C4-2B (cell line): ENCODE data around the gene PNPLA7.

Source experiments
- H3K27ac ChIP-seq: fragments of 450-650 bp; 2 replicates; pipeline ENCODE4 v1.5.1; 2017
- CTCF ChIP-seq: fragments of 450-650 bp; conservative IDR thresholded peaks from 2 replicates; pipeline ENCODE4 v1.5.1; 2017; ENCODE audit warnings: mild to moderate bottlenecking
- ZFX ChIP-seq: fragments of 450-650 bp; IDR thresholded peaks from 2 replicates; pipeline ENCODE4 v1.6.1; 2017

PNPLA7 gene

GRCh38 chr9:137580954-137581322 lies 30.7 kb upstream of the PNPLA7 start:
- TF ChIP-seq CTCF: no peak
- no peak overlapping the region for H3K27ac ChIP-seq

DNA sequence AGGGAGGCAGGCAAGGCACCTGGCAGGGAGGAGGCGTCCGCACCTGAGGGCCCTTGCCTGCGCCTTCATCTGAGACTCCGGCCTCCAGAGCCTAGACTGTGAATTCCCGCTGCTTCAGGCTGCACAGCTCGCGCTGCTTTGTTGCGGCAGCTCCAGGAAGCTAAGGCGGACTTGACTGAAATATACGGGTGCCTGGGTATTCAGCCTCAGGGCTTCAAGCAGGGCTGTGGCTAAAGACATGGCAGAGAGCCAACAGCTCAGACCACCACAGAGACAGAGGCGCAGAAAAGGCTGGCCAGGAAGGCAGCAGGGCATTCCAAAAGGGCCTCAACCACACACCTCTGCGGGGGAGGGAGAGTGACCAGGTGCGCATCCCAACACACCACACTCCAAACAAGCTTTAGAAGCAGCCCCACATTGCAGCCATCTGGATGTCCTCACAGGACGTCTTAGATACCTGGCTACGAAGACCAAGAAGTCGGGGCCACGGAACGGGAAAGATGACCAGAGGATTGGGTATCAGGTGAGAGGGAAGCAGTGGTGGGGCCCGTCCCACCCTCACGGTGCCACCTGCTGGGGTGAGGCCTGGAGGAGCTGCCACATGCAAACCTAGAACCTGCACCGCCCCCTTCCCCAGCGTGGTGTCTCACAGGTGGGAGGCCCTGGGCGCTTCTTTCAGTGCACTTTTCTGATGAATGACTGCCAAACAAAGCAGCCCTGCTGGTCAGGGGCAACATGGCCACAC lies 30.2 kb upstream of the PNPLA7 start:
- TF ChIP-seq ZFX (no peak), CTCF (no peak)
- H3K27ac ChIP-seq: no peak overlapping the region

GRCh38 chr9:137579259-137579604 lies 29.0 kb upstream of the PNPLA7 start:
- peak overlapping the region; percentile 87 for H3K27ac ChIP-seq
- TF ChIP-seq CTCF (peak; percentile 33; the same call in 1 of the 2 replicates), ZFX (no peak)

DNA sequence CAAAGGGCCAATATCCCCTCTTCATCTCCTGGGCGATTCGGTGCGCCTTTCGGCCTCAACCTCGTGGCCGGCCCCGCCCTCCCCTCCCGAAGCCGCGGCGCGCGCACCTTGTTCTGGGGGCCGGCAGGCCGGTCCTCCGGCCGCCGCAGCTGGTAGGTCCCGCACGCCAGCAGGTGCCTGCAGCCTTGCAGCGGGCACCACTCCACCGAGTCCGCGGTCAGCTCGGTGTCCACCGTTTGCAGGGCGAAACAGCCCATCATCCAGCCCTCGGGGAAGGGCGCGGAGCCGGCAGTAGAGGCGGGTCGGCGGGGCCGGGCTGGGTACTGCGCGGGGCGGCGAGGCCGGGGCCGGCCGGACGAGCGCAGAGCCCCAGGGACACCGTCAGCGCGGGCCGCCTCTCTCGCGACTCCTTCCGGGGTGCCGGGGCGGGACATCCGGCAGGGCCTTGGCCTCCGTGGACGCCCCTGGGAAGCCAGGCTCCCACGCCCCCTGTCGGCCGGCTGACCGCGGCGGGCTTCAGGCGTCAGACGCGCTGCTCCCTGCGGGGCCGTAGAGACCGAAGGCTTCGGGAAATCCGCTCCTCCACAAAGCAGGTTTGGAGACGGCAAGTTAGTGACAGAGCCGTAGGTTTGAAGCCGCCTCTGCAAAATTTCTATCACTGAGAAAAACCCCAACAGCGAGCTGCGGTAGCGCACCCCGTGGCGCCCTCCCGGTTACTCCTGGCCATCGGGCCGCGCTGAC lies 28.5 kb upstream of the PNPLA7 start, which contains the start of gene DPH7:
Gene DPH7 (minus strand): TSS at position 408 of the 741 bp plus-strand sequence. CDS start 148 bp downstream, at position 260.
- peak within 1 kb of the TSS; percentile 87 for H3K27ac ChIP-seq

GRCh38 chr9:137575716-137576411 lies 25.7 kb upstream of the PNPLA7 start:
- TF ChIP-seq CTCF (no peak), ZFX (no peak)
- no peak overlapping the region for H3K27ac ChIP-seq

More for the DNA sequence above, 28.5 kb upstream of the PNPLA7 start, which contains the start of gene DPH7:
- TF ChIP-seq ZFX (peak; percentile 96), CTCF (peak; percentile 99)

DNA sequence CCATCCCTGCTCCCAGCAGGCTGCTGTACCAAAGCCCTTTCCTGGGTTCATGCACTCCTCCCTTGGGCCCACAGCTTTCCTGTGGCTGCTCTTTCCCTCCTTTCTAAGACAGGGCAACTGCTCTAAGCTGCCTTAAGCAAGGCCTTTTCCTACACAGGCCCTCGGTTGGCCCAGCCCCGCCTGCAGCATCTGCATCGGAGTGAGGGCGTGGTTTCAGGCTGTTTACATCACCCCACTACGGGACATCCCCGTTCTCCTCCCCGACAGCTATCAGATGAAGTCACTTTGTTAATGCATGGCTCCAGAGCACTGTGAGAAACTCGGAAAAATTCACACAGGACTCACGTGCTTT lies 25.1 kb upstream of the PNPLA7 start:
- no peak overlapping the region for H3K27ac ChIP-seq
- TF ChIP-seq CTCF (no peak), ZFX (no peak)

GRCh38 chr9:137574192-137574591 lies 24.0 kb upstream of the PNPLA7 start:
- H3K27ac ChIP-seq: no peak overlapping the region
- no peak for TF ChIP-seq CTCF
- TF ChIP-seq ZFX: no peak
